Liver (tissue), 9 donors: ENCODE measurements around the gene BAIAP2L1. TPM values are rescaled to one million over a fixed set of nuclear protein-coding genes. Genes with fewer than 3 reads are reported as not detected.

Experiments used
- DNase-seq: peaks from one replicate; pipeline ENCODE4 v3.0.0-alpha.2; 2017; ENCODE audit warnings: low spot score
- H3K27ac ChIP-seq, 2 donors: one replicate each; pipeline ENCODE4 v1.7.0; 2013; ENCODE audit warnings: inconsistent platforms in 2 of 2, low read length in 2 of 2, control low read depth in 1 of 2, low read depth in 1 of 2, mild to moderate bottlenecking in 1 of 2
- H3K27me3 ChIP-seq, 4 donors: one replicate each; pipeline versions ENCODE4 v1.6.1 to v1.7.0; 2013; ENCODE audit warnings: low read length in 3 of 4, inconsistent platforms in 1 of 4, mild to moderate bottlenecking in 1 of 4, moderate library complexity in 1 of 4; ENCODE audit not compliant: control insufficient read depth in 4 of 4, insufficient read depth in 4 of 4
- H3K36me3 ChIP-seq, 4 donors: one replicate each; pipeline versions ENCODE4 v1.6.1 to v1.7.0; 2013; ENCODE audit warnings: low read length in 3 of 4, mild to moderate bottlenecking in 3 of 4, low read depth in 1 of 4, moderate library complexity in 1 of 4; ENCODE audit not compliant: control insufficient read depth in 4 of 4, insufficient read depth in 3 of 4
- H3K4me1 ChIP-seq, 4 donors: one replicate each; pipeline versions ENCODE4 v1.6.1 to v1.7.0; 2013; ENCODE audit warnings: low read length in 3 of 4, mild to moderate bottlenecking in 3 of 4, moderate library complexity in 1 of 4; ENCODE audit not compliant: control insufficient read depth in 4 of 4, insufficient read depth in 4 of 4
- H3K4me3 ChIP-seq, 3 donors: one replicate each; pipeline versions ENCODE4 v1.6.1 to v1.7.0; 2013; ENCODE audit warnings: low read length in 3 of 3, control low read depth in 1 of 3, low read depth in 1 of 3, mild to moderate bottlenecking in 1 of 3
- H3K9ac ChIP-seq, 2 donors: one replicate each; pipeline ENCODE4 v1.7.0; 2013; ENCODE audit warnings: low read length in 2 of 2, mild to moderate bottlenecking in 2 of 2, moderate library complexity in 2 of 2, control low read depth in 1 of 2, low read depth in 1 of 2
- H3K9me3 ChIP-seq, 4 donors: one replicate each; pipeline versions ENCODE4 v1.6.1 to v1.7.0; 2013; ENCODE audit warnings: low read length in 3 of 4; ENCODE audit not compliant: control insufficient read depth in 4 of 4
- ATF3 ChIP-seq: IDR thresholded peaks from 2 replicates; pipeline ENCODE4 v1.6.1; 2016; ENCODE audit warnings: antibody characterized with exemption
- EGR1 ChIP-seq, 2 donors: IDR thresholded peaks; 2 replicates each; pipeline ENCODE4 v1.6.1; 2016 to 2018; ENCODE audit warnings: antibody characterized with exemption in 2 of 2, low read depth in 2 of 2
- FOXA1 ChIP-seq: IDR thresholded peaks from 2 replicates; pipeline ENCODE4 v1.6.1; 2016; ENCODE audit warnings: antibody characterized with exemption
- FOXA2 ChIP-seq: IDR thresholded peaks from 2 replicates; pipeline ENCODE4 v1.6.1; 2016; ENCODE audit warnings: antibody characterized with exemption
- GABPA ChIP-seq, 2 donors: IDR thresholded peaks in 1 of 2; conservative IDR thresholded peaks in 1 of 2; 2 replicates each; pipeline ENCODE4 v1.6.1; 2016; ENCODE audit warnings: antibody characterized with exemption in 2 of 2, mild to moderate bottlenecking in 1 of 2, moderate library complexity in 1 of 2
- HNF4A ChIP-seq, 2 donors: conservative IDR thresholded peaks; 2 replicates each; pipeline ENCODE4 v1.6.1; 2016; ENCODE audit warnings: antibody characterized with exemption in 2 of 2, mild to moderate bottlenecking in 2 of 2
- HNF4G ChIP-seq: IDR thresholded peaks from 2 replicates; pipeline ENCODE4 v1.6.1; 2016; ENCODE audit warnings: antibody characterized with exemption
- JUND ChIP-seq, 2 donors: IDR thresholded peaks; 2 replicates each; pipeline ENCODE4 v1.6.1; 2016; ENCODE audit warnings: antibody characterized with exemption in 2 of 2
- MAX ChIP-seq: IDR thresholded peaks from 2 replicates; pipeline ENCODE4 v1.6.1; 2016; ENCODE audit warnings: antibody characterized with exemption
- NR2F2 ChIP-seq: IDR thresholded peaks from 2 replicates; pipeline ENCODE4 v1.6.1; 2016; ENCODE audit warnings: antibody characterized with exemption
- RAD21 ChIP-seq, 2 donors: IDR thresholded peaks; 2 replicates each; pipeline ENCODE4 v1.6.1; 2016; ENCODE audit warnings: antibody characterized with exemption in 2 of 2, mild to moderate bottlenecking in 2 of 2
- REST ChIP-seq: IDR thresholded peaks from 2 replicates; pipeline ENCODE4 v1.6.1; 2016; ENCODE audit warnings: antibody characterized with exemption, mild to moderate bottlenecking
- RXRA ChIP-seq, 2 donors: IDR thresholded peaks; 2 replicates each; pipeline ENCODE4 v1.6.1; 2017 to 2018; ENCODE audit warnings: antibody characterized with exemption in 2 of 2, mild to moderate bottlenecking in 1 of 2
- SP1 ChIP-seq: IDR thresholded peaks from 2 replicates; pipeline ENCODE4 v1.6.1; 2018; ENCODE audit warnings: antibody characterized with exemption, mild to moderate bottlenecking
- TAF1 ChIP-seq: conservative IDR thresholded peaks from 2 replicates; pipeline ENCODE4 v1.6.1; 2016; ENCODE audit warnings: antibody characterized with exemption, mild to moderate bottlenecking
- YY1 ChIP-seq: IDR thresholded peaks from 2 replicates; pipeline ENCODE4 v1.6.1; 2016; ENCODE audit warnings: antibody characterized with exemption, mild to moderate bottlenecking
- ZBTB33 ChIP-seq: IDR thresholded peaks from 2 replicates; pipeline ENCODE4 v1.6.1; 2016; ENCODE audit warnings: antibody characterized with exemption
- WGBS: extraction: QIAGEN DNeasy Blood & Tissue Kit; methylation state at CpG from one replicate; pipeline ENCODE4 v1.1.7; 2013; 5-methylcytosine and 5-hydroxymethylcytosine counted together
- polyA plus RNA-seq, 2 donors: library from polyadenylated mRNA; stranded (reverse) in 1 of 2; unstranded in 1 of 2; fragments of 200-250 nt in 1 of 2; fragments of >200 nt in 1 of 2; fragmentation: Nextera tagmentation in 1 of 2; extraction: Ambion mirVana in 1 of 2; gene quantifications; one replicate each; pipeline versions ENCODE4 v1.2.1 to v1.2.3, GENCODE V29; 2013 to 2015
- total RNA-seq, 2 donors: library from RNA; depleted of rRNA; stranded (reverse); fragments of >200 nt; gene quantifications; one replicate each; pipeline ENCODE4 v1.2.3, GENCODE V29; 2014
- TF ChIP-seq, protein P1 (sequence below): fragments of 150-350 bp; IDR thresholded peaks from 2 replicates; pipeline ENCODE4 v1.5.1; 2017; ENCODE audit warnings: improper control_type of control experiment, low read depth, low read length; ENCODE audit not compliant: missing input control
- donor health status: healthy.
- donor health status: healthy.
- donor health status: healthy.
- donor health status: healthy.
- donor health status: healthy.

Gene BAIAP2L1
- total and polyA plus RNA-seq, 4 donors = 5.4 to 8.9 (median 8.7) TPM

DNA sequence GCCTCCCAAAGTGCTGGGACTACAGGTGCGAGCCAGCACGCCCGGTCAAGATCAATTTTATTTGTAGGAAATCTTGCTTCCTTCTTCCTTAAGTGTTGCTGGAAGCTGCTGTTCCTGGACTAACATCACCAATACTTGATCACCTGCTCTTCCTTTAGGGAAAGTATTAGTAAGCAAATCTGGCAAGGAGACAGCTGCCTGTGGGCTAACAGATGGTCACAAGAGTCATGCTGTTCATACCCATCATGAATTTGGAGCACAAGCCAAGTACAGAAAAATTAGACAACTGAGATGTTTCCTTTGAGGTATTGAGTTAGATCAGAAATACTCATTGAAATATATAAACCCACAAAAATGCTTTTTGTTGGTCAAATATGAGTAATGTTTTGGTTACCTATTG, 27.9 kb downstream of the BAIAP2L1 start:
- no peak for DNase-seq
- Histone ChIP-seq H3K27ac (peak overlapping the region in 1 of 2 donors; percentile 41), H3K9ac (no peak overlapping the region), H3K27me3 (no peaks in the 10 kb centered on the region), H3K4me1 (peaks cover 0 to 6% (median 3%) of the 10 kb centered on the region in 4 donors), H3K4me3 (no peak overlapping the region), H3K9me3 (no peaks in the 10 kb centered on the region), H3K36me3 (no peaks in the 10 kb centered on the region)
- TF ChIP-seq GABPA (IDR thresholded peaks at IDR 0.05 in 1 of 2, conservative IDR thresholded peaks at IDR 0.05 in 1 of 2) (no peak), RXRA (IDR thresholded peaks at IDR 0.05) (no peak), ZBTB33 (no peak), FOXA2 (no peak), REST (no peak), SP1 (no peak), FOXA1 (no peak), EGR1 (IDR thresholded peaks at IDR 0.05; ENCODE audit: low read depth in 2 of 2) (no peak), HNF4G (no peak), MAX (no peak), NR2F2 (no peak), JUND (IDR thresholded peaks at IDR 0.05) (no peak), YY1 (no peak), TAF1 (no peak), HNF4A (conservative IDR thresholded peaks at IDR 0.05) (no peak), ATF3 (no peak), RAD21 (IDR thresholded peaks at IDR 0.05) (no peak)
- TF ChIP-seq, protein P1, sequence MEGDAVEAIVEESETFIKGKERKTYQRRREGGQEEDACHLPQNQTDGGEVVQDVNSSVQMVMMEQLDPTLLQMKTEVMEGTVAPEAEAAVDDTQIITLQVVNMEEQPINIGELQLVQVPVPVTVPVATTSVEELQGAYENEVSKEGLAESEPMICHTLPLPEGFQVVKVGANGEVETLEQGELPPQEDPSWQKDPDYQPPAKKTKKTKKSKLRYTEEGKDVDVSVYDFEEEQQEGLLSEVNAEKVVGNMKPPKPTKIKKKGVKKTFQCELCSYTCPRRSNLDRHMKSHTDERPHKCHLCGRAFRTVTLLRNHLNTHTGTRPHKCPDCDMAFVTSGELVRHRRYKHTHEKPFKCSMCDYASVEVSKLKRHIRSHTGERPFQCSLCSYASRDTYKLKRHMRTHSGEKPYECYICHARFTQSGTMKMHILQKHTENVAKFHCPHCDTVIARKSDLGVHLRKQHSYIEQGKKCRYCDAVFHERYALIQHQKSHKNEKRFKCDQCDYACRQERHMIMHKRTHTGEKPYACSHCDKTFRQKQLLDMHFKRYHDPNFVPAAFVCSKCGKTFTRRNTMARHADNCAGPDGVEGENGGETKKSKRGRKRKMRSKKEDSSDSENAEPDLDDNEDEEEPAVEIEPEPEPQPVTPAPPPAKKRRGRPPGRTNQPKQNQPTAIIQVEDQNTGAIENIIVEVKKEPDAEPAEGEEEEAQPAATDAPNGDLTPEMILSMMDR = no peak
- 90% methylated on average over 3 of the region's 3 CpGs for WGBS
